ENCODE measurements around the gene SFTPD.

The SFTPD gene

DNA sequence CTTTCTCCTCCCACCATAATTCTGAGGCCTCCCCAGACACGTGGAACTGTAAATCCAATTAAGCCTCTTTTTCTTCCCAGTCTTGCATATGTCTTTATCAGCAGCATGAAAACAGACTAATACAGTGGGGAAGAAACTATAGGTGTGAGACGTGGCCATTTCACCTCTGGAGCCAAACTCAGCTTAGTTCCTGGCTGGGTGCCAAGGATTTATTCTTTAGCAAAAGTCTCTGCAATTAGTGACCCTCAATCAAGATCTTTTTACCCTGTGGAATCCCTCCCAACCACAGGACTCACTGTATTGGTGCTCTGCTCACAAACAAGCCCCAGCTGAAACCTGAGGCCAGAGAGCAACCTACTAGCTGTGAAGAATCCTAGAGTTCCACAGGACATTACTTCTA, 28.1 kb upstream of the SFTPD start:
- TF ChIP-seq CTCF (IDR thresholded peaks at IDR 0.05; ENCODE audit: poor library complexity, severe bottlenecking) = no peak
- Histone ChIP-seq H3K4me1 (ENCODE audit: insufficient read depth, poor library complexity, severe bottlenecking) (peaks cover 4% of the 10 kb centered on the region), H3K4me3 (ENCODE audit: severe bottlenecking) (no peak overlapping the region), H3K27ac (ENCODE audit: poor library complexity, severe bottlenecking) (no peak overlapping the region), H3K9me3 (ENCODE audit: severe bottlenecking) (no peaks in the 10 kb centered on the region), H3K36me3 (ENCODE audit: low read depth) (no peaks in the 10 kb centered on the region), H3K27me3 (ENCODE audit: insufficient read depth, poor library complexity, severe bottlenecking) (peaks cover 15% of the 10 kb centered on the region)
- no peak for DNase-seq (ENCODE audit: low spot score)
- ATAC-seq (ENCODE audit: low read depth) = no peak

DNA sequence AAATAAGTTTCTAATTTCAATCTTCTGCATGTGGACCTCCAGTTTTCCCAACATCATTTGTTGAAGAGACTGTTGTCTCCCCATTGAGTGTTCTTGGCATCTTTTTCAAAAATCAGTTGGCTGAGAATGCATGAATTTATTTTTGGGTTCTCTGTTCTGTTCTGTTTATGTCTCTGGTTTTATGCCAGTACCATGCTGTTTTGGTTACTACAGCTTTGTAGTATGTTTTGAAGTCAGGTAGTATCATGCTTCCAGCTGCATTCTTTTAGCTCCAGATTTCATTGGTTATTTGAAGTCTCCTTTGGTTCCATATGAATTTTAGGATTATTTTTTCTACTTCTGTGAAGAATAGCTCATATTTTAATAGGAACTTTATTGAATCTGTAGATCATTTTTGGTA, 21.2 kb upstream of the SFTPD start:
- H3K27ac ChIP-seq (ENCODE audit: poor library complexity, severe bottlenecking) = no peak overlapping the region
- H3K36me3 ChIP-seq (ENCODE audit: low read depth) = no peaks in the 10 kb centered on the region
- ATAC-seq (ENCODE audit: low read depth) = no peak
- no peak for DNase-seq (ENCODE audit: low spot score)
- H3K4me1 ChIP-seq (ENCODE audit: insufficient read depth, poor library complexity, severe bottlenecking) = no peaks in the 10 kb centered on the region
- no peak for TF ChIP-seq CTCF (IDR thresholded peaks at IDR 0.05; ENCODE audit: poor library complexity, severe bottlenecking)
- H3K27me3 ChIP-seq (ENCODE audit: insufficient read depth, poor library complexity, severe bottlenecking) = no peaks in the 10 kb centered on the region
- H3K4me3 ChIP-seq (ENCODE audit: severe bottlenecking) = no peak overlapping the region
- no peaks in the 10 kb centered on the region for H3K9me3 ChIP-seq (ENCODE audit: severe bottlenecking)

DNA sequence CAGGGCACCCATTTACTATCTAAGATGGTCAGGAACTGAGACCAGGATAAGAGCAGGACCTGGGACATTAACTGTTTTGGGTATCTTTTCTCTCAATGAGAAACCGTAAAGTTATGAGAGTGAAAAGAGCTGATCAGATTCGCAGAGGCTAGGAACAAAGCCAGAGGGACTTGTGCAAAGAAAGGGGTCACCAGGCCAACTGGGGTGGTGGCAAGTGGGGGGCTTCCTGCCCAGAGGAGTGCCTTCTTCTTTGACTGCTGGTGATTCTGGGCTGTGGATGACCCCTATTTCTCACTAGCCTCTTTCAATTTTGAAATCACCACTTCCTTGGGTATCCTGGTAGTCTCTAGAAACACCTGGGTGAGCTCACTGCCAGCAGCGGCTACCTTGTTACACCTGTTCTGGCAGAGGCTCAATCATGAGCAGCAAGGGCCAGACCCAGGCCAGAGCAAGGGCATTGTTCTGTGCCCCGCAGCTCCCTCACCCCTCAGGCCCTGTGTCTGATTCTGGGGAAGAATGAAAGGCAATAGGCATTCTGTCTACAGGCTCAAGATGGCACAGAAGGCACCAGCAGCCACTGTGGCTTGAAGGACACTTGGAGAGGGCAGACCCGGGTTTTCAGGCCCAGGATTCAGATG, 999 bp downstream of the SFTPD start:
- no peak for TF ChIP-seq CTCF (IDR thresholded peaks at IDR 0.05; ENCODE audit: poor library complexity, severe bottlenecking)
- Histone ChIP-seq H3K4me3 (ENCODE audit: severe bottlenecking) (no peak overlapping the region), H3K27me3 (ENCODE audit: insufficient read depth, poor library complexity, severe bottlenecking) (no peaks in the 10 kb centered on the region), H3K27ac (ENCODE audit: poor library complexity, severe bottlenecking) (no peak overlapping the region), H3K36me3 (ENCODE audit: low read depth) (no peaks in the 10 kb centered on the region), H3K4me1 (ENCODE audit: insufficient read depth, poor library complexity, severe bottlenecking) (no peaks in the 10 kb centered on the region), H3K9me3 (ENCODE audit: severe bottlenecking) (no peaks in the 10 kb centered on the region)
- ATAC-seq (ENCODE audit: low read depth) (no peak), DNase-seq (ENCODE audit: low spot score) (no peak)

- Histone ChIP-seq H3K36me3 (ENCODE audit: low read depth) (no peaks in the 10 kb centered on the region), H3K4me3 (ENCODE audit: severe bottlenecking) (no peak overlapping the region), H3K27me3 (ENCODE audit: insufficient read depth, poor library complexity, severe bottlenecking) (no peaks in the 10 kb centered on the region), H3K27ac (ENCODE audit: poor library complexity, severe bottlenecking) (no peak overlapping the region), H3K4me1 (ENCODE audit: insufficient read depth, poor library complexity, severe bottlenecking) (no peaks in the 10 kb centered on the region), H3K9me3 (ENCODE audit: severe bottlenecking) (no peaks in the 10 kb centered on the region)
- ATAC-seq (ENCODE audit: low read depth) (no peak), DNase-seq (ENCODE audit: low spot score) (no peak)
- TF ChIP-seq CTCF (IDR thresholded peaks at IDR 0.05; ENCODE audit: poor library complexity, severe bottlenecking) = no peak
Measured at GRCh38 chr10:79947083-79947415, 1.9 kb downstream of the SFTPD start.

- H3K27me3 ChIP-seq (ENCODE audit: insufficient read depth, poor library complexity, severe bottlenecking) = no peaks in the 10 kb centered on the region
- DNase-seq (ENCODE audit: low spot score) = no peak
- TF ChIP-seq CTCF (IDR thresholded peaks at IDR 0.05; ENCODE audit: poor library complexity, severe bottlenecking) = no peak
Measured at GRCh38 chr10:79946271-79947082, 2.4 kb downstream of the SFTPD start.

More at GRCh38 chr10:79946271-79947082, 2.4 kb downstream of the SFTPD start:
- Histone ChIP-seq H3K4me3 (ENCODE audit: severe bottlenecking) (no peak overlapping the region), H3K27ac (ENCODE audit: poor library complexity, severe bottlenecking) (no peak overlapping the region), H3K36me3 (ENCODE audit: low read depth) (no peaks in the 10 kb centered on the region), H3K9me3 (ENCODE audit: severe bottlenecking) (no peaks in the 10 kb centered on the region), H3K4me1 (ENCODE audit: insufficient read depth, poor library complexity, severe bottlenecking) (no peaks in the 10 kb centered on the region)
- no peak for ATAC-seq (ENCODE audit: low read depth)
